Activated CD8-positive, alpha-beta memory T cell treated with anti-CD3 and anti-CD28 coated beads for 36 hours (primary cell): ENCODE results near the gene TSPAN4. TPM values are rescaled to one million over a fixed set of nuclear protein-coding genes. Genes with fewer than 3 reads are reported as not detected.

Source experiments
- total RNA-seq, 2 experiments: library from RNA; stranded (reverse); gene quantifications; one replicate each; pipeline ENCODE4 v1.2.3, GENCODE V29; 2021

Gene TSPAN4
- total RNA-seq, 2 experiments from 2014 or later, result 9.4 to 12.7 TPM

Other genes starting within 250 kb of the TSPAN4 start
- gene IRF7, start 226.9 kb upstream of the TSPAN4 start, total RNA-seq, result 1 to 10 TPM; 7.6 to 9.5 TPM
- not detected for gene CDHR5, start 217.9 kb upstream of the TSPAN4 start, total RNA-seq
- gene SCT, start 215.7 kb upstream of the TSPAN4 start, total RNA-seq, result not detected
- gene DRD4, start 205.6 kb upstream of the TSPAN4 start, total RNA-seq, result under 1 TPM; 0.29 to 0.30 TPM
- 10 to 100 TPM; 55.6 to 58.7 TPM for gene DEAF1, start 147.6 kb upstream of the TSPAN4 start, total RNA-seq
- gene TMEM80, start 147.0 kb upstream of the TSPAN4 start, total RNA-seq, result 10 to 100 TPM in 1 of 2 experiments, 1 to 10 TPM in 1; 8.9 to 11.2 TPM
- 10 to 100 TPM; 12.6 to 14.3 TPM for gene EPS8L2, start 136.6 kb upstream of the TSPAN4 start, total RNA-seq
- gene TALDO1, start 95.4 kb upstream of the TSPAN4 start, total RNA-seq, result 100 to 1,000 TPM; 270 to 286 TPM
- 10 to 100 TPM; 52.6 to 60.4 TPM for gene GATD1, start 65.4 kb upstream of the TSPAN4 start, total RNA-seq
- gene CEND1, start 52.8 kb upstream of the TSPAN4 start, total RNA-seq, result 1 to 10 TPM; 1.3 to 1.4 TPM
- 10 to 100 TPM; 81.1 to 83.9 TPM for gene SLC25A22, start 44.6 kb upstream of the TSPAN4 start, total RNA-seq
- gene PIDD1, start 37.6 kb upstream of the TSPAN4 start, total RNA-seq, result 10 to 100 TPM; 32.7 TPM
- gene RPLP2, start 32.9 kb upstream of the TSPAN4 start, total RNA-seq, result 1,000 to 10,000 TPM; 2,602 to 2,630 TPM
- gene PNPLA2, start 23.9 kb upstream of the TSPAN4 start, total RNA-seq, result 10 to 100 TPM; 38.5 to 44.3 TPM
- gene CRACR2B, start 14.9 kb upstream of the TSPAN4 start, total RNA-seq, result 1 to 10 TPM; 2.9 to 3.4 TPM
- 10 to 100 TPM; 70.2 to 72.8 TPM for gene CD151, start 9.9 kb upstream of the TSPAN4 start, total RNA-seq
- gene POLR2L, start 323 bp upstream of the TSPAN4 start, total RNA-seq, result 100 to 1,000 TPM; 150 to 151 TPM
- gene CHID1, start 68.0 kb downstream of the TSPAN4 start, total RNA-seq, result 10 to 100 TPM; 96.5 to 99.0 TPM
- gene AP2A2, start 83.0 kb downstream of the TSPAN4 start, total RNA-seq, result 10 to 100 TPM; 37.8 to 38.3 TPM
- gene MUC6, start 193.9 kb downstream of the TSPAN4 start, total RNA-seq, result not detected
- not detected for gene MUC2, start 232.0 kb downstream of the TSPAN4 start, total RNA-seq